Left ventricle myocardium superior (tissue), 1 donor: ENCODE measurements around the gene TCF25. TPM values are rescaled to one million over a fixed set of nuclear protein-coding genes. Genes with fewer than 3 reads are reported as not detected.
"Not testable (repeated sequence)": the region's sequence is repeated elsewhere in the genome, so short reads cannot be mapped to it uniquely, and the experiment has no call there.

ENCODE experiments used
- ATAC-seq: fragments of 200-7000 bp; cut with Tn5 transposase; one replicate; pipeline ENCODE4 v1.9.1; 2020; ENCODE audit warnings: mild to moderate bottlenecking, moderate library complexity
- DNase-seq: peaks from one replicate; pipeline ENCODE4 v3.0.0-alpha.2; 2020
- intact Hi-C: fragments of 100-400 bp; cut with micrococcal nuclease; formaldehyde crosslinking; loops from one replicate; pipeline ENCODE4 v1.11.0; 2022
- long read RNA-seq: library from polyadenylated mRNA; unstranded; transcript quantifications from one replicate; pipeline ENCODE4 v2.0.0, GENCODE V29; 2021
- total RNA-seq: library from RNA; stranded (reverse); fragmentation: NEBNext Ultra II Directional; extraction: Animal tissue kit (Norgen Biotek cat#: 25700); gene quantifications from one replicate; pipeline ENCODE4 v1.2.1, GENCODE V29; 2021
- donor health status: DM: no; HTN: yes; CAD: no; lungs with severe emphysema.

TCF25 gene
- total RNA-seq, result 86.3 TPM
- long read RNA-seq, transcript TCF25-201 (18 exons, 2,233 nt), result major isoform, 66 of 157 reads
- long read RNA-seq, partial matches to known transcripts, result 54 of 157 reads
- long read RNA-seq, other reads (novel, unspliced or antisense), result 32 of 157 reads

GRCh38 chr16:89873109-89873971, at the start of gene TCF25:
Gene TCF25 (plus strand): TSS chr16:89873592. CDS start chr16:89873668, 76 bp downstream.
- intact Hi-C loops, result no loop called here
- DNase-seq, result peak; percentile 91
- ATAC-seq, result peak; percentile 82

DNA sequence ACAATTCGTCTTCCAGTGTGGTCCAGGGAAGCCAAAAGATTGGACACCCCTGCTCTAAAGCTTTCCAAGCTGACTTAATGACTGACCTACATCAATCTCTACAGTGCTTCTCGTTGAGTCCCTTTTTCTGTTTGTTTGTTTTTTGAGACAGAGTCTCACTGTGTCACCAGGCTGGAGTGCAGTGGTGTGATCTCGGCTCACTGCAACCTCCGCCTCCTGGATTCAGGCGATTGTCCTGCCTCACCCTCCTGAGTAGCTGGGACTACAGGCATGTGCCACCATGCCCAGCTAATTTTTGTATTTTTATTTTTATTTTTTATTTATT, 49.6 kb upstream of the TCF25 start:
- DNase-seq, ATAC-seq, intact Hi-C loops: not testable (repeated sequence)

DNA sequence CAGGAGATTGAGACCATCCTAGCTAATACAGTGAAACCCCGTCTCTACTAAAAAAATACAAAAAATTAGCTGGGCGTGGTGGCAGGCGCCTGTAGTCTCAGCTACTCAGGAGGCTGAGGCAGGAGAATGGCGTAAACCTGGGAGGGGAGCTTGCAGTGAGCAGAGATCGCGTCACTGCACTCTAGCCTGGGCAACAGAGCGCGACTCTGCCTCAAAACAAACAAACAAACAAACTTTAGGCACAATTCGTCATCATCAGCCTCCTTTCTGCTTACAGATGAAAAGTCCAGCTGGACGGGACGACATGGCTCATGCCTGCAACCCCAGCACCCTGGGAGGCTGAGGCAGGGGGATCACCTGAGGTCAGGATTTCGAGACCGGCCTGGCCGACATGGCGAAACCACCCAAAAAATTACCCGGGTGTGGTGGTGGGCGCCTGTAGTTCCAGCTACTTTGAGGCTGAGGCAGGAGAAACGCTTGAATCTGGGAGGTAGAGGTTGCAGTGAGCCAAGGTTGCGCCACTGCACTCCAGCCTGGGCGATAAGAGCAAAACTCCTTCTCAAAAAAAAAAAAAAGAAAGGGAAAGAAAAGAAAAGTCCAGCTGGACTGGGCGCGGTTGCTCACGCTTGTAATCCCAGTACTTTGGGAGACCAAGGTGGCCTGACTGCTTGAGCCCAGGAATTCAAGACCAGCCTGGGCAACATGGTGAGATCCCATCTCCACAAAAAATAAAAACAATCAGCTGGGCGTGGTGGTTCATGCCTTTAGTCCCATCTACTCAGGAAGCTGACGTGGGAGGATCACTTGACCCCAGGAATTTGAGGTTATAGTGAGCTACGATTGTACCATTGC, 46.6 kb upstream of the TCF25 start:
- DNase-seq (no peak), ATAC-seq (no peak)
- intact Hi-C loops, result no loop called here

DNA sequence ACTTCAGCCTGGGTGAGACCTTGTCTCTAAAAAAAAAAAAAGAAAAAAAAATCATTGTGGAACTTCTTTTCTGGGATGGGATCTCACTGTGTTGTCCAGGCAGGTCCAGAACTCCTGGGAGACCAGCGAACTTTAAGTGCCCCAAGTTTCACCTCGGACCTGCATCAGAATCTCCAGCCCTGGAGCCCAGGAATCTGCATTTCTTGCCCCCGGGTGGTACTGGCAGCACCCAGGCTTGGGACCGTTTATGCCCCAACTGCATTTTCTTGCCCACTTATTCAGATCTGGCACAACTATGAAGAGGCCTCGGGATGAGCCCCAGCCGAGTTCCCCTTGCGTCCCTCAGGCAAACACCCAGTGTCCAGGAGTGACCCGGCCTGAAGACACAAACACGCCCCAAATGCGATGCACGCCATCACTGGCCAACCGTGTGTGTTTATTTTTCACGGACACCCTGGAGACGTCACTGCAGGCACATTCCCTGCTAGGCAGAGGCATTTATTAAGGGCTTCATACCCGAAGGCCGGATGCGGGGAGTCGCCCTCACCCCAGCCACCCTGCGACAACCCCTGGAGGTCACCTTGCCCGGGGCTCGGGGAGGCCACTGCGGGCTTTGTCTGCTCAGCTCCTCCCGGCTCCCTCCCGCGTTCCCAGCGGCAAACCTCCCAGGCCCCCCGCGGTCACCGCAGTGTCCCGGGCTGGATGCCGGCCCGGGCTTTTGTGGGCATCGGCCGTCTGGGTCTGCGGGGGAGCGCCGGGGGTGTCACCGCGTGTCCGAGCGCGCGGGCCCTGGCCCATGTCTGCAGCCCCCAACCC, 45.8 kb upstream of the TCF25 start:
- DNase-seq (peak; percentile 66), ATAC-seq (peak; percentile 77)
- intact Hi-C loops, result no loop called here

DNA sequence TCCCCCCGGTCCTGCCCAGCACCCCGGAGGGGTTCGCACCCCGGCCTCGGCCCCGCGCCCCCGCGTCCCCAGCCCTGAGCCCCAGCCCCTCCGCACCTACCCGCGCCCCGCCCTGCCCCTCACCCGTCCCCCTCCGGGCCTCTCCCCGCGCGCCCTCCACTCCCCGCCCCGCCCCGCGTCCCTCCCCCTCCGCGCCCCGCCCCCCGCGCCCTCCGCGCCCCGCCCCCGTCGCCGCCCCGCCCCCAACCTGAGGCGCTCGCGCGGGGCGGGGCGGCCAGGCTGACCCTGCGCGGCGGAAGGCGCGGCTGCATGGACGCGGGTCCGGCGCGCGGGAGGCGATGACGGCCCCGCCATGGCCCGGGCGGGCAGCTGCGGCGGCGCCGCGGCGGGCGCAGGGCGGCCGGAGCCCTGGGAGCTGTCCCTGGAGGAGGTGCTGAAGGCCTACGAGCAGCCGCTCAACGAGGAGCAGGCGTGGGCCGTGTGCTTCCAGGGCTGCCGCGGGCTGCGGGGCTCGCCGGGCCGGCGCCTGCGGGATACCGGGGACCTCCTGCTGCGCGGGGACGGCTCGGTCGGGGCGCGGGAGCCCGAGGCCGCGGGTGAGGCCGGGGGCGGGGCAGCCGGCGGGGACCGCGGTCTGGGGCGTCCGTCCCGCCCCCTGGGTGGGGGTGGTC, 45.1 kb upstream of the TCF25 start, which contains the start of gene SPIRE2:
Gene SPIRE2 (plus strand): TSS at position 277 of the 671 bp plus-strand sequence. CDS start 76 bp downstream, at position 353.
- intact Hi-C loops, result no loop called here
- DNase-seq, result peak; percentile 88
- ATAC-seq, result peak; percentile 84

DNA sequence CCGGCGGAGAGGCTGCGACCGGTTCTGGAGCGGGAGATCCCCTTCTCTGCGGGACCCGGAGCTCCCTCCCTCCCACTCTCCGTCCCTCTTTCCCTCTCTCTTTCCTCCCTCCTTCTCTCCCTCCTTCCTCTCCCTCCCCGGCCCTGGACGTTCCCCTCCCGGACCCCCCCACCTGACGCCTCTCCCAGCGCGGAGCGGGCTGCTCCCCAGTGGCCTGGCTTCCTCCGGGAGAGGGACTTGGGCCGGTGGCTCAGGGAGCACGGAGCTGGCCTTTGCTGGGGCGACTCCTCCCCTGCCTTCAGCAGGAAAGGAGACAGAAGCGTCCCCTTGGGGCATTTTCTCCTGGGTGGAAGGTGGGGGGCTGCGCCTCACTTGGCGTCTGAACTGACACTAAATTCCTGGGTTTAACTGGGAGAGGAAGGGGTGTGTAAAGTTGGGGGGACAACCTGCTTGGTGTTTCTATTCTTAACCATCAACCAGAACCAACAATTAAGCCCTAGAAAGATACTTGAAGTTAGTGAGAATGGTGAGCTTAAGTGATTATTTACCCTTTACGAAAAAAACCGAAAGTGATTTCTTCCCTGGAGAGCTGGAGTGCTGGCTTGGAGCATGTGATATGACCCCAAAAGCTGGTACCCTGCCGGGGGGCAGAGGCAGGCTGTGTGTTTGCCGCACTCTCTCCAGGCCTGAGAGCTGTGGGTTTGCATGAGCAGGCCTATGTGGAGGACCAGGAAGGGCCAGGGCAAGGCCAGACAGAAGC, 44.3 kb upstream of the TCF25 start:
- DNase-seq (no peak), ATAC-seq (no peak)
- intact Hi-C loops, result no loop called here

DNA sequence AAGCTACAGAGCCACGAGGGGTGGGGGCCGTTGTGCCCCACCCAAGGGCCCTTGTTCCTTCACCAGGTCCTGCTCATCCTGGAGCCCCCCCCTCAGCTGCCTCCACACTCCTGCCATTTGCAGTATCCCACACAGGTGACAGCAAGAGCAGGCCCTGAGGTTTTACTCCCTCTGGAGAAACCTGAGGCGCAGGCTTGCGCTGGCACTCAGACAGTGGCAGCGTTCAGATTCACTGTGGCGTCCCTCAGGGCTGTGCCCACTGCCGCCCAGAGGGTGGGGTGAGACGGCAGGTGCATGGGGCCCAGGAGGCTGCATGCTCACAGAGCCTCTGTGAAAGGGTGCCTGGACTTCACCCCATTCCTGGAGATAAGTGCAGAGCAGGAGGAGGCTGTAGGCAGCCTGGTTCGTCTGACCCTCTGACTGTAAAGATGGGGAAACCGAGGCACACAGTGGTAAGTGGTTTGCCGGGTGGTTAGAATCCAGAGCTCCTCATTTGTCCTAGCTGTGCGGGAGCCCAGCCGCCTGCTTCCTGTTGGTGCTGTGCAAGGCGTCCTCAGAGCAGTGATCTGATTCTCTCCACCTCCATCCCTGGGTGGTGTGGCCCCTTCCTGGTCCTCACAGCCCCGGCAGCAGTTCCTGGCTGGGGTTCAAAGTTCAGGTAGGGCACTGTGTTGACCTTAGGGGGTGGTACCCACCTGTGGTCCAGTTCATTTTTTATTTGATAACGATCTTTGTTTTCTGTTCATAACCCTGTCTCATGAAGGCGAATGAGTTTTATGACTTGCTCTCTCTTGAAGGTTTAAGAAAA, 43.6 kb upstream of the TCF25 start:
- ATAC-seq, result no peak
- intact Hi-C loops, result no loop called here
- DNase-seq, result no peak

GRCh38 chr16:89831810-89832328, 41.5 kb upstream of the TCF25 start:
- ATAC-seq (no peak), DNase-seq (no peak)
- intact Hi-C loops, result no loop called here

- ATAC-seq, intact Hi-C loops, DNase-seq: not testable (repeated sequence)
These were observed 39.6 kb upstream of the TCF25 start for GRCh38 chr16:89833664-89834363.

DNA sequence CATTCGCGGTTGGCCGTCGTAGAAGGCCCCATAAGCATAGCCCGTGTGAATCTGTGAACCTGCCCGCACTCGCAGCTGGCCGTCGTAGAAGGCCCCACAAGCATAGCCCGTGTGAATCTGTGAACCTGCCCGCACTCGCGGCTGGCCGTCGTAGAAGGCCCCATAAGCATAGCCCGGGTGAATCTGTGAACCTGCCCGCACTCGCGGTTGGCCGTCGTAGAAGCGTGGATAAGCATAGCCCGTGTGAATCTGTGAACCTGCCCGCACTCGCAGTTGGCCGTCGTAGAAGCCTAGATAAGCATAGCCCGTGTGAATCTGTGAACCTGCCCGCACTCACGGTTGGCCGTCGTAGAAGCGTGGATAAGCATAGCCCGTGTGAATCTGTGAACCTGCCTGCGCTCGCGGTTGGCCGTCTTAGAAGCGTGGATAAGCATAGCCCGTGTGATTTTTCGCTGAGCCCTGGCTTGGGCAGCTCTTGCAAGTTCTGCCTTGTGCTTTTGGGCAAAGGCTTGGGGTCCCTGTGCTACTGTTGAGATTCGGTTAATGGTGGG, 38.5 kb upstream of the TCF25 start:
- ATAC-seq, DNase-seq, intact Hi-C loops: not testable (repeated sequence)

DNA sequence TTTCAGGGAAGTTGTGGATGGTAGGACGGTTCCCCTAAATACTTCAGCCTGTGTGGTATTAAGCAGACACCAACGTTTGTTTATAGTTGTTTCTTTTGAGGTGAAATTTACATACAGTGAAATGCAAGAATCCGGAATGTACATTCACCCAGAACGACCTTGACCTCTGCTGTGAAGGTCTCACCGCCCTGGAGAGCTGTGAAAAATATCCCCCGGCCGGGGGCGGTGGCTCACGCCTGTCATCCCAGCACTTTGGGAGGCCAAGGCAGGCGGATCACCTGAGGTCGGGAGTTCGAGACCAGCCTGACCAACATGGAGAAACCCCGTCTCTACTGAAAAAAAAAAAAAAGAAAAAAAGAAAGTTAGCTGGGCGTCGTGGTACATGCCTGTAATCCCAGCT, 36.9 kb upstream of the TCF25 start:
- ATAC-seq, intact Hi-C loops, DNase-seq: not testable (repeated sequence)

- DNase-seq, result no peak
- intact Hi-C loops, result no loop called here
- ATAC-seq, result no peak
These were observed 36.3 kb upstream of the TCF25 start for GRCh38 chr16:89837014-89837546.

GRCh38 chr16:89841275-89841674, 32.1 kb upstream of the TCF25 start:
- no peak for DNase-seq
- intact Hi-C loops, result no loop called here
- ATAC-seq, result no peak

GRCh38 chr16:89842471-89843408, 30.7 kb upstream of the TCF25 start:
- ATAC-seq, result peak; percentile 63
- no peak for DNase-seq
- intact Hi-C loops, result no loop called here
